GM06990 (cell line): ENCODE measurements around the gene MAPK10.
"Not testable (repeated sequence)": the region's sequence is repeated elsewhere in the genome, so short reads cannot be mapped to it uniquely, and the experiment has no call there.

Experiments used
- DNase-seq: peaks from one replicate; pipeline ENCODE4 v3.0.0-alpha.2; 2011; ENCODE audit not compliant: insufficient read length; ENCODE audit errors: extremely low read depth
- H3K27me3 ChIP-seq: replicated peaks from 2 replicates; pipeline ENCODE4 v1.6.0; 2011; ENCODE audit warnings: low read length; ENCODE audit not compliant: control insufficient read depth, insufficient read depth
- H3K36me3 ChIP-seq: 2 replicates; pipeline ENCODE4 v1.5.1; 2011; ENCODE audit warnings: low read length; ENCODE audit not compliant: control insufficient read depth, insufficient read depth
- H3K4me3 ChIP-seq: replicated peaks from 2 replicates; pipeline ENCODE4 v1.5.1; 2011; ENCODE audit warnings: low read depth, mild to moderate bottlenecking, control low read depth, low read length
- CTCF ChIP-seq: IDR thresholded peaks from 2 replicates; pipeline ENCODE4 v1.5.1; 2011; ENCODE audit warnings: low read length, control low read depth, mild to moderate bottlenecking, inconsistent platforms; ENCODE audit not compliant: insufficient read depth, poor library complexity, severe bottlenecking

Gene MAPK10

DNA sequence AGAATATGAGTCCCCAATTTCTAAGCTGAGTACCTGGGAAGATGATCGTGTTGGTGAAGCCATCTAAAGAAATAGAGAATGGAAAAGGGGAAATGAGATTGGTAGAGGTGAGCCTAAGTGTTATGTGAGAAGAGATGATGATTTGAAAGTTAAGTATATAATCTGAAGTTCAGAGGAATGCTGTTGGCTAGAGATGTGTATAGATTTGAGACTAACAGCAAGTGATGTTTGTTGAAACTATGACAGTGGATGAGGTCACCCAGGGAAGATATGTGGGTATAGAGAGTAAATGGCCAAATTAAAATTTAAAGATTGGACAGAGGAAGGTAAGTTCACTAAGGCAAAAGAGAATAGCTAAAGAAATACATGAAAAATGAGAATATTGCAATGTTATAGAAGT is 324.2 kb downstream of the MAPK10 start:
- H3K27me3 ChIP-seq: no peaks in the 10 kb centered on the region
- no peak for DNase-seq
- no peaks in the 10 kb centered on the region for H3K36me3 ChIP-seq

DNA sequence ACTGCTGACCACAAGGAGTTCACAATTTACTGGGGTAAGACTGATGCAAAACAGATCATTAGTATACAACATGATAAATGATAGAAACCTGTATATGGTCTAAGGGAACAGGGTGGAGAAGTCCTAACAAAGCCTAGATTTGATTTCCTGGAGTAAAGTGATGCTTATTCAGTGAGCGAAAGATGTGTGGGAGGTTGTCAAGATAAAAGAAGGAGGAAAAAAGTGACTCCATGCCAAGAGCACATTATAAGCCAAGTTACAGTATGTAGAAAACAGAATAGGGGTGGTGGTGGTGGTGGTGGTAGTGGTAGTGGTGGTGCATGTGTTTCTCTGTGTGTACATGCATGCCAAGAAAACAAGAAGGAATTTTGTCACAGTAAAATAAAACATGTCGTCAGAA is 325.2 kb downstream of the MAPK10 start:
- Histone ChIP-seq H3K36me3 (no peaks in the 10 kb centered on the region), H3K27me3 (no peaks in the 10 kb centered on the region), H3K4me3 (no peak overlapping the region)
- DNase-seq: no peak
- no peak for TF ChIP-seq CTCF

More for the DNA sequence above, 324.2 kb downstream of the MAPK10 start:
- H3K4me3 ChIP-seq: no peak overlapping the region
- no peak for TF ChIP-seq CTCF

- Histone ChIP-seq H3K36me3 (no peaks in the 10 kb centered on the region), H3K27me3 (no peaks in the 10 kb centered on the region), H3K4me3 (no peak overlapping the region)
- DNase-seq: no peak
- no peak for TF ChIP-seq CTCF
These were observed 326.7 kb downstream of the MAPK10 start for GRCh38 chr4:86033171-86033570.

DNA sequence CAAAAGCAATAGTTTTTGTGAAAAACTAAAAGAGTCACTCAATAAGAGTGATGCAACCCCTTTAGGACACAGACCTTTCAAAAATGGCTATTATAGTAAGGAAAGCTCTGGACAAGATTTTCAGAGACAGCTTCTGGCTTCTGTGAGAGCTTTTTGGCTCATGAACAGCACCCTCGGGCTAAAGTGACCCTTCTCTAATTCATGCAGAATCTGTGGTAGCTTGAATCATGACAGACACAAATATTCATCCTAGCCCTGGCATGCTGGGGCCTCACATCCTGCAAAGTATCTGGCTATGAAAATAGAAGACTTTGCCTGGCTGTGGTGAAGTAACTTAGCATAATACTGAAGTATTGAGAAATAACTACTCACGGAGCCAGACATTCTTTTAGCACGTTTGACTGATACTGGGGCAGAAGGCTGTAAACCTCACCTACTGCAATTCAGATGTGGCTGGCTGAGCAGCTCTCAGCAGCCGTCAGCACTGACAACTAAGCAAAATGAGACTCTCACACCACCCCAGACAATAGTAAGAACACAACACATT is 327.3 kb downstream of the MAPK10 start:
- H3K27me3 ChIP-seq: no peaks in the 10 kb centered on the region; the same call in 1 of the 2 replicates
- H3K36me3 ChIP-seq: no peaks in the 10 kb centered on the region
- no peak overlapping the region for H3K4me3 ChIP-seq
- no peak for TF ChIP-seq CTCF
- no peak for DNase-seq

- Histone ChIP-seq H3K4me3 (no peak overlapping the region), H3K27me3 (no peaks in the 10 kb centered on the region; the same call in 1 of the 2 replicates), H3K36me3 (no peaks in the 10 kb centered on the region)
- DNase-seq: no peak
- TF ChIP-seq CTCF: no peak
These were observed 327.9 kb downstream of the MAPK10 start for GRCh38 chr4:86031927-86032326.

- H3K27me3 ChIP-seq: no peaks in the 10 kb centered on the region; the same call in 1 of the 2 replicates
- DNase-seq: no peak
- no peak for TF ChIP-seq CTCF
- H3K36me3 ChIP-seq: no peaks in the 10 kb centered on the region
- H3K4me3 ChIP-seq: no peak overlapping the region
These were observed 333.1 kb downstream of the MAPK10 start for GRCh38 chr4:86026720-86027119.

- DNase-seq, H3K4me3 ChIP-seq, H3K36me3 ChIP-seq, H3K27me3 ChIP-seq: not testable (repeated sequence)
These were observed 338.2 kb downstream of the MAPK10 start for GRCh38 chr4:86021671-86022070.
